22Rv1 (cell line): ENCODE measurements around the gene SMARCAL1.

ENCODE experiments used
- CTCF ChIP-seq: fragments of 450-650 bp; IDR thresholded peaks from 2 replicates; pipeline ENCODE4 v1.5.1; 2017; ENCODE audit warnings: mild to moderate bottlenecking
- ZFX ChIP-seq: fragments of 450-650 bp; IDR thresholded peaks from 2 replicates; pipeline ENCODE4 v1.6.1; 2017; ENCODE audit warnings: antibody characterized with exemption, borderline replicate concordance

- TF ChIP-seq CTCF (no peak), ZFX (no peak)
These were observed 66.5 kb downstream of the SMARCAL1 start for GRCh38 chr2:216478791-216479190.
